22Rv1 (cell line): ENCODE data around the gene RPTOR.

Experiments
- H3K27ac ChIP-seq: fragments of 450-650 bp; 2 replicates; pipeline ENCODE4 v1.5.1; 2017
- ZFX ChIP-seq: fragments of 450-650 bp; IDR thresholded peaks from 2 replicates; pipeline ENCODE4 v1.6.1; 2017; ENCODE audit warnings: antibody characterized with exemption, borderline replicate concordance
- TF ChIP-seq, protein P1 (sequence below): fragments of 450-650 bp; IDR thresholded peaks from 2 replicates; pipeline ENCODE4 v1.5.1; 2017; ENCODE audit warnings: mild to moderate bottlenecking

The RPTOR gene

DNA sequence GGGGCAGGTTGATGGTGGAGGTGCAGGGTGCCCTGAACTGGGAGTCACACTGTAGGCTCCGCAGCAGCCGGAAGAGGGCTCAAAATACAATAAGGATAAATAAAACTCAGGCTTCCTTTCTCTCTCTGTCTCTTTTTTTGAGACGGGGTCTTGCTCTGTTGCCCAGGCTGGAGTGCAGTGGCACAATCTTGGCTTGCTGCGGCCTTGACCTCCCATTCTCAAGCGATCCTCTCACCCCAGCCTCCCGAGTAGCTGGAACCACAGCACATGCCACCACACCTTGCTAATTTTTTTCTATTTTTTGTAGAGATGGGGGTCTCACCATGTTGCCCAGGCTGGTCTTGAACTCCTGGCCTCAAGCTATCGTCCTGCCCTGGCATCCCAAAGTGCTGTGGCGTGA, 35.3 kb upstream of the RPTOR start:
- no peak overlapping the region for H3K27ac ChIP-seq
- no peak for TF ChIP-seq ZFX
- TF ChIP-seq, protein P1, sequence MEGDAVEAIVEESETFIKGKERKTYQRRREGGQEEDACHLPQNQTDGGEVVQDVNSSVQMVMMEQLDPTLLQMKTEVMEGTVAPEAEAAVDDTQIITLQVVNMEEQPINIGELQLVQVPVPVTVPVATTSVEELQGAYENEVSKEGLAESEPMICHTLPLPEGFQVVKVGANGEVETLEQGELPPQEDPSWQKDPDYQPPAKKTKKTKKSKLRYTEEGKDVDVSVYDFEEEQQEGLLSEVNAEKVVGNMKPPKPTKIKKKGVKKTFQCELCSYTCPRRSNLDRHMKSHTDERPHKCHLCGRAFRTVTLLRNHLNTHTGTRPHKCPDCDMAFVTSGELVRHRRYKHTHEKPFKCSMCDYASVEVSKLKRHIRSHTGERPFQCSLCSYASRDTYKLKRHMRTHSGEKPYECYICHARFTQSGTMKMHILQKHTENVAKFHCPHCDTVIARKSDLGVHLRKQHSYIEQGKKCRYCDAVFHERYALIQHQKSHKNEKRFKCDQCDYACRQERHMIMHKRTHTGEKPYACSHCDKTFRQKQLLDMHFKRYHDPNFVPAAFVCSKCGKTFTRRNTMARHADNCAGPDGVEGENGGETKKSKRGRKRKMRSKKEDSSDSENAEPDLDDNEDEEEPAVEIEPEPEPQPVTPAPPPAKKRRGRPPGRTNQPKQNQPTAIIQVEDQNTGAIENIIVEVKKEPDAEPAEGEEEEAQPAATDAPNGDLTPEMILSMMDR: no peak

DNA sequence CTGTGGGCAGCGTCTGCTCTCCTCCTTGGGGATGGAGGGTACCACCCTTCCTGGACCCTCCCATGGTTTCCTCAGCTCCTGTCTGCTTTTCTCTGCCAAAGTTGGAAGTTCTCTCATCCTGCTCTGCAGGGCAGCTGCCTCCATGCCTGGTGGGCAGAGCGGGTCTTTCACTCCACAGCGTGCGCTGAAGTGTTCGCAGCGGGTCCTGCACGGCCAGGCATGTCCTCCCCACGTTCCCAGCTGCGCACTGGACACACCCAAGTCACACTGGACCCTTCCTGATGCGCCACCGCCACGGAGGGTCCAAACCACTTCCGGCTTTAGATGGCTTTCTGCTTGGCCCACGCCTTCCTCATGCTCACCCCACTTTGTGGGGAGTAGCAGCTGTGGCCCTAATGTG, 34.5 kb upstream of the RPTOR start:
- no peak for TF ChIP-seq ZFX
- TF ChIP-seq, protein P1: no peak
- no peak overlapping the region for H3K27ac ChIP-seq

- no peak overlapping the region for H3K27ac ChIP-seq
- TF ChIP-seq, protein P1: no peak
- no peak for TF ChIP-seq ZFX
Measured at GRCh38 chr17:80510772-80511171, 33.9 kb upstream of the RPTOR start.

- H3K27ac ChIP-seq: no peak overlapping the region
- no peak for TF ChIP-seq ZFX
- TF ChIP-seq, protein P1: no peak
Measured at GRCh38 chr17:80511222-80512180, 33.1 kb upstream of the RPTOR start.

DNA sequence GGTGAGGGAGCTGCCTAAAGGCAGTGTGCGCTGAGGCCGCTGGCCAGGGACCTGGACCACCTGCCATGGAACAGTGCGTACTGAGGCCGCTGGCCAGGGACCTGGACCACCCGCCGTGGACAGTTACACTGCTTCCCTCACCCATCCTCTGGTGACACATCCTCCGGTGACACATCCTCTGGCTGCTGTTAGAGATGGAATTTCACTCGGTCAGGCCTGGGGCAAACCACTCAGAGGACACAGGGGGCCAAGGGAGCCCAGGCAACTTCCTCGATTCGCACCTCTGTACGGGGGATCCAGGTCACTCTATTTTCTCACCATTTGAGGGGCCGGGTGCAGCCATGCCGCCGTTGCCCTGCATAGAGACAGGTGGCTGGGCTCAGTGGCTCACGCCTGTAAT, 32.4 kb upstream of the RPTOR start:
- no peak overlapping the region for H3K27ac ChIP-seq
- no peak for TF ChIP-seq ZFX
- TF ChIP-seq, protein P1: no peak

DNA sequence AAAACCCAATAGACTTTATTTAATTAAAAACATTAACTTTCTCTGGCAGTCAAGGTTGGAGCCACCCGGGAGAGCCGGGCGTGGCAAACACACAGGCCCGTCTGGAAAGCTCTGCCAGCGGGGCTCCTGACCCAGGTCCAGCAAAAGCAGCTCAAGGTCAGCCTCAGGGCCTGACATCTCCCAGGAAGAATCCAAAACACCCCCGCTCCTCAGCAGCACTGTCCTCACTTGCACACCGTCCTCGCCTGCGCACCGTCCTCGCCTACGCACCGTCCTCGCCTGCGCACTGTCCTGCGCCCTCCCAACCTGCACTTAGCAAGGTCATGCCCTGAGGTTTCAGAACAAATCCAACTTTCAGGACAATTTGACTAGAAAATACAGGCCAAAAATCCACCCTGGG, 31.4 kb upstream of the RPTOR start:
- H3K27ac ChIP-seq: no peak overlapping the region
- TF ChIP-seq, protein P1: no peak
- TF ChIP-seq ZFX: no peak

GRCh38 chr17:80513892-80514291, 30.7 kb upstream of the RPTOR start:
- H3K27ac ChIP-seq: no peak overlapping the region
- TF ChIP-seq, protein P1: no peak
